ENCODE results near the gene METTL22.

METTL22 gene

GRCh38 chr16:8670014-8670560, 48.6 kb downstream of the METTL22 start:
- no peak for DNase-seq

- DNase-seq, result no peak
These were observed 52.3 kb downstream of the METTL22 start for GRCh38 chr16:8673611-8674412.

- DNase-seq, result peak; percentile 85
These were observed 53.0 kb downstream of the METTL22 start, which contains the start of gene ABAT for GRCh38 chr16:8674413-8675022. TSS of gene ABAT (plus strand) at chr16:8674617. CDS start at chr16:8735740, 61,123 bp downstream.

- DNase-seq, result peak; percentile 61
These were observed 54.0 kb downstream of the METTL22 start for GRCh38 chr16:8675183-8676159.

GRCh38 chr16:8676160-8676547, 54.7 kb downstream of the METTL22 start:
- no peak for DNase-seq

GRCh38 chr16:8676737-8677375, 55.4 kb downstream of the METTL22 start:
- DNase-seq, result no peak

GRCh38 chr16:8677481-8677880, 56.0 kb downstream of the METTL22 start:
- DNase-seq, result no peak

- DNase-seq, result no peak
These were observed 56.8 kb downstream of the METTL22 start for GRCh38 chr16:8678068-8678927.

- no peak for DNase-seq
These were observed 57.7 kb downstream of the METTL22 start for GRCh38 chr16:8679151-8679550.

GRCh38 chr16:8682551-8683259, 61.2 kb downstream of the METTL22 start:
- DNase-seq, result no peak

- no peak for DNase-seq
These were observed 62.1 kb downstream of the METTL22 start for GRCh38 chr16:8683640-8684039.

- no peak for DNase-seq
These were observed 64.1 kb downstream of the METTL22 start for GRCh38 chr16:8685617-8686016.

GRCh38 chr16:8686031-8686621, 64.6 kb downstream of the METTL22 start:
- no peak for DNase-seq

GRCh38 chr16:8686879-8687278, 65.4 kb downstream of the METTL22 start:
- no peak for DNase-seq

GRCh38 chr16:8689686-8690085, 68.2 kb downstream of the METTL22 start:
- DNase-seq, result no peak

- no peak for DNase-seq
These were observed 70.2 kb downstream of the METTL22 start for GRCh38 chr16:8691728-8692127.

- no peak for DNase-seq
These were observed 73.6 kb downstream of the METTL22 start for GRCh38 chr16:8694795-8695728.

GRCh38 chr16:8696880-8697279, 75.4 kb downstream of the METTL22 start:
- DNase-seq, result no peak

GRCh38 chr16:8697965-8698364, 76.5 kb downstream of the METTL22 start:
- no peak for DNase-seq
